NCI-H2196 (cell line): ENCODE data around the gene VIPR1.
"Not testable (repeated sequence)": the region's sequence is repeated elsewhere in the genome, so short reads cannot be mapped to it uniquely, and the experiment has no call there.

Experiments used
- DNase-seq: peaks from one replicate; lab custom pipeline; 2025; ENCODE audit not compliant: unreplicated experiment; lab: John Stamatoyannopoulos, UW

The VIPR1 gene

GRCh38 chr3:42531470-42531869 is 29.0 kb downstream of the VIPR1 start:
- no peak for DNase-seq

DNA sequence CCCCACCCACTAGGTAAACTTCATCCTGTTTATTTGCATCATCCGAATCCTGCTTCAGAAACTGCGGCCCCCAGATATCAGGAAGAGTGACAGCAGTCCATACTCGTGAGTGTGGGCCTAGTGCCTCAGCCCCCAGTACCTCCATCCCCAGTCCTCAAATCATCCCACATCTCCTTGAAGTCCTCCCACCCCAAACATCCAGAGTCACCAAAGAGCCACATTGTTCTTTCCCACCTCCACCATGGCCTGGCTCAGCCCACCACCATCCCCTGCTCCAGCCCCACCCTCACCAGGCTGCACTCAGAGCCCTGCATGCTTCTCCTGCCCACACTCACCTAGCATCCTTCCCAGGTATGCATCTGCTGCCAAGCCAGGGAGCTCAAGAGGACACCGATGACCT is 29.8 kb downstream of the VIPR1 start:
- DNase-seq = no peak

DNA sequence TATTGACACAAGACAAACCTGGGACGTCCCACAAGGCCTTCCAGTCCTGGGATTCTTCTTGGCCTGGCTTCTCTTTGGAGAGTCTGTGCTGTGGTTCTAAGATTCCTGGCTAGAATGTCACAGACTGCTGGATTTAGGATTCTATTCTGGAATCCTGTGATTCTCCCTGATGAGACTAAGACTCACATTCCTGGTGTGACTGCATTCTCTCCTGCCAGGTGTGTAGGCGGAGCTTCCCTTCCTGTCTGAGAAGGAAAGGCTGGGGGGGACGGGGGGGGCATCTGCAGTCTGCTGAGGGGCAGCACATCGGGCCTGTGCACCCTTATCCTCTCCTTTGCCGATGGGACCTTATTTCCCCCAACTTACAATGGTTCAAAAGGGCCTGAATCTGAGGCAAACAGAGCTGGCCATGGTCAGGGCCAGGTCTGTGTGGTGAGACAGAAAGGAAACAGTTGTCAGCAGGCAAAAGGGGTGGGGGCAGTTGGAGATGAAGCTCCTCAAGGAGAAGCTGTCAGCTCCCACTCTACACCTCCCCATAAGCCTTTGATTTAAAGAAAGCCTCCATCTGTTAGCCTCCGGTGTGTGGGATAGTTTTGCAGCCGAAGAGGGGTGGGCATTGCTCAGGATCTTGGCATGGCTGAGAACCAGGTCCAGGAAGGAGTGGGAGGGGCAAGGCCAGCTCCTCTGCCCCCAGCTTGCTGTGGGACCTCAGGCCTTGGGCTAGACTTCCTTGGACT is 30.9 kb downstream of the VIPR1 start:
- no peak for DNase-seq

- peak; percentile 4 for DNase-seq
Observed at GRCh38 chr3:42535981-42536784, 33.7 kb downstream of the VIPR1 start.

DNA sequence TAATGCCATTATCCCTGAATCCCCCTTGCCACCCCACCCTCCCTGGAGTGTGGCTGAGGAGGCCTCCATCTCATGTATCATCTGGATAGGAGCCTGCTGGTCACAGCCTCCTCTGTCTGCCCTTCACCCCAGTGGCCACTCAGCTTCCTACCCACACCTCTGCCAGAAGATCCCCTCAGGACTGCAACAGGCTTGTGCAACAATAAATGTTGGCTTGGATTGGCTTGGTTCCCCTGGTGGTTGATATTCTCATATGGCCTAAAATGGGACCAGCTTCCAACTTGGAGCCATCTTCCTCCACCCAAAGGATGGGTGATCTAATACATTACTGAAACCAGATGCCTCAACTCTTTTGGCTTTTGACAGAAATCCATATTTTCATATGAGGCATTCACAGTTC is 34.9 kb downstream of the VIPR1 start:
- no peak for DNase-seq

DNA sequence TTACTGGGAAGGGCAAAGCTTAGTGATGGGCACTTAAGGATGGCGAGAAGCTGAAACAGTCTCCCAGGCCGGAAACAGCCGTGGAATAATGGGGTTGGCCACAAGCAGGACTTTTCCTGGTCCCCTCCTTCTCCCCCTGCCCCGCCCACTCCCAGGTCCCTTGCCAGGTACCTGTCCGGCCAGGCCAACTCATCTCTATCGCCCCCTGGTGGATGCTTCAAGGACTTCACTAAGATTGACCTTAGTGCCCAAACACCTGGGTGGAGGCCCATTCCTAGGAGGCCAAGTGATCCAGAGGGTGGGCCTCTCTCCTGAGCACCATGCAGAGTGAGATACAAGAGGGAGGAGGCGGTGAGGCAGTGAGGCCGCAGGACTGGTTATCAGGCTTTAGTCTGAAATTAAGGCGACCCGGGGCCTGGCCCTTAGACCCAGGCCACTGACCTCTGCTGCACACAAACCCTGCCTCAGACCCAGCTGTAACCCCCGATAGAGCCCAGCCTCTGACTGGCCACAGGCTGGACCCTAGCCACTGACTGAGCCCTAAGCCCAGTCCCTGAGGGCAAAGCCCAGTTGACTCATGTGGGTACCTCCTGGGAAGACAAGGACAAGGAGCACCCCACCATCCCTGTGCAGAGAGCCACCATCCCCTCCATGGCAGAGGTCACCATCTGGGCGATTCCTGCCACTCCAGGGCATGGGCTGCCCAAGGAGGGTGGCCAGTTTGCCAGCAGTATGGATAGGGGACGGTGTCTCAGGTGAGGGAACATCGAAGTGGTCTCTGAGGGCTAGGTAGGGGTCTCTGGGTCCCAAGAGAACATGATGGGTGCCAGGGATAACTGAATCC is 37.6 kb downstream of the VIPR1 start:
- peak; percentile 15 for DNase-seq

- no peak for DNase-seq
Observed at GRCh38 chr3:42541079-42541478, 38.6 kb downstream of the VIPR1 start.

DNA sequence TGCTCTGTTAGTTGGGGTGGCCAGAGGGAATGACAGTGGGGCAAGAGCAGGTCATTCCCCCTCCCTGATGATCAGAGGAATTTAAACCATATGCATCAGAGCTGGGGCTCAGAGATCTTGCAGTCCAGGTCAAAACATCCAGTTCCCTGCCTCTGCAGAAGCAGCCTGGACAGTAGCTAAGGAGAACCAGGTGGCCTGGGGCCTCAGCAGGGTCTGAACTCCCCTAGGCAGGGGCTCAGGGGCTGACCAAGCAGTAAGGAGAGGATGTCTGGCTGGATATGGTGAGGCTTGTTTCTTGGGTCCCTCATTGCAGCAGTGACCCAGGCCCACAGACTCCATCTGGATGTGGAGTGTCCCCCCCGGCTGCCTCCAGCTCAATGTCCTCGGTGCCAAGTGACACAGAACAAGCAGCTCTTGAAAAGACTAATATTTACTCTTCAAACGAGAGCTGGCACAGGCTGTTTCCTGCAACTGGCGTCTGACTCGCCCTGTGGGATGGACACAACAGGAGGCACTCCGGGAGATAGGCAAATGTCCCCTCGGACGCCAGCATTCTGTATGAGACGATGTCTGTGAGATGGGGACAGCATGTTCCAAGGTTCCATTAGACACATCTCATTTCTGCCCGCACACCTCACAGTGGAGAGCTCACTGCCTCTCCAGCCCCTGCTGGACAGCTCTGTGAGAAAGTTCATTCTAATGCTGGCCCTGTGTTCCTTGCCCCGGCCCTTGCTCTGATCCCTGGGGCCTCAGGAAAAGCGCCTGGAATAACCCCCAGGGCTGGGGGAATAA is 42.2 kb downstream of the VIPR1 start:
- DNase-seq = peak; percentile 71

- DNase-seq = no peak
Observed at GRCh38 chr3:42545284-42545900, 42.9 kb downstream of the VIPR1 start.

- DNase-seq = no peak
Observed at GRCh38 chr3:42546691-42547213, 44.3 kb downstream of the VIPR1 start.

DNA sequence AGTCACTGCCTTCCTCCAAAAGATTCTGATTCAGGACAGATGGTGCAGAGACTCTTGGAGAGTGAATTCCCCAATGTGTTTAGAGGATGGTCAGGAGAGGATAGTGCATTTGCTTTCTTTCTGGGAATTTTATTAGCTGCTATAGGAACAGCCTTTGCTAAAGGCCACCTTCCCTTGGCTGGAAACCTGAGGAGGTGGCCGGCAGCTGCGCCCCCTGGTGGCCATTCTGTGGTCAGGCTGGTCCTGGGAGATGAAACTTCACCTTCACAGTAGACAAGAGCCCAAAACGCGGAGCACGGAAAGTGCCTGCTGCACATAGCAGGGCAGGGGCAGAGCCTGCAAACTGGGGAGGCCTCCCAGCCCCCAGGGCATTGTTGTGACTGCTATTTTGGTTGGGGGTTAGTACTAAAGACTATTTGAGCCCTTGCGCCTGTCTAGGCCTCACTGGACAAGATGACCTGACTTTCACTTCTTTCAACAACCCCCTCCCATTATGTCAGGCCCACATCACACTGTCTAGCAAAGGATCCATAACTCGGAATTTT is 45.0 kb downstream of the VIPR1 start:
- DNase-seq = peak; percentile 49

- no peak for DNase-seq
Observed at GRCh38 chr3:42549131-42549530, 46.7 kb downstream of the VIPR1 start.

DNA sequence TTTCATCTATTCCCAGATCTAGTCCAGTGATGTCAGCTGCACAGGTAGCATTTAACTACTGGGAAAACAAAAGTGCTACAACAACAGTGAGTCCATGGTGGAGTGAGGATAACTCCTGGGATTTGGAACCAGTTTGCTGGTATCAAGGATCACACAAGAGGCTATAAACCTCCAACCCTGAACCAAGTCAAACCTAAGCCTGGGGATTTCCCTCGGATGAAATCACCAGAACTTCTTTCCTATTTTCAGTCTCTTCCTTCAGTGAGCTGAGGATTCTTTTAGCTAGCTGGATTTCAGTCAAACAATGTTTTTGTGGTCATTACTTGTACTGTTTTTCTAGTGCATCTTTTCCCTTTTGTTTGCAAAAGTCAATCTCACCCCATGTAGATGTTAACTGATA is 47.8 kb downstream of the VIPR1 start:
- no peak for DNase-seq

DNA sequence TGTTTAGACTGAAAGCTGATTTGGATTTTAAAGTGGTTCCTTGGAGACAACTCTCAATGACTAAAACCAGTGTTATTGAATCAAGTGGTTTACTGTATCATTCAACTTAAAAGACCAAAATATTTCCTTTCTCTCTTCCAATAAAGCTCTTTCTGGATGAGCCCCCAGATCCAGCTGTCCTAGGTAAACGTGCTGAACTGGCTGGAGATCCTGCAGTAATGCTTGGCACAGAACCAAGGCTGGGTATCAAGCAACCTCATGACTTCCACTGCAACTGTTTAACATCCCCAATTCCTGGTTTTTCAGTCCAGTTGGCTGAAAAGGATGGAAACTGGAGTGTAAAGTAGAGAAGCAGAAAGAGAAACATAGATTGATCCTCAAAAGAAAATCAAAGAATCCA is 50.4 kb downstream of the VIPR1 start:
- no peak for DNase-seq

DNA sequence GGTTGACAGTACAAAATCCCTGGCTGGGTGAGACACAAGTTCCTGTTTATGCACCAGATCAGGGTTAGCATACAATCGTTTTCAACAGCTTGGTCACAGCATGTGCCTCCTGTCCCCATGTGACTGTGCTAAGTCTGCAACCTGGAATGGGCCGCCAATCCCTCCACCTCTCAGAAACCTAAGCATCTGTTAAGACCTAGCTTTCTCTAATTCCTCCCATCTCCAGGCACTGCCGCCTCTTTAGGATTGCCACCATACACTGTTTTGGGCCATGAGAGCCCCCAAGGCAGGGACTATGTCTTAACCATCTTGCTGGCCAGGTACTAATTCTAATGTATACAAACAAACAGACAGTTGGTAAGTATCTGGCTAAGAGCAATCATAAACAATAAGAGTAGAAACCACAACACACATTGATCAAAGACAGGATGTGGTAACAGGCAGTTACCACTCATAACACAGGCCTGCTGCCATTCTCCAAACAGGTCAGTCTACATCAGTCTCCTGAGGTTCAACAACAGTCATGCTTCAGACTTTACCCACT is 53.7 kb downstream of the VIPR1 start:
- DNase-seq = no peak

DNA sequence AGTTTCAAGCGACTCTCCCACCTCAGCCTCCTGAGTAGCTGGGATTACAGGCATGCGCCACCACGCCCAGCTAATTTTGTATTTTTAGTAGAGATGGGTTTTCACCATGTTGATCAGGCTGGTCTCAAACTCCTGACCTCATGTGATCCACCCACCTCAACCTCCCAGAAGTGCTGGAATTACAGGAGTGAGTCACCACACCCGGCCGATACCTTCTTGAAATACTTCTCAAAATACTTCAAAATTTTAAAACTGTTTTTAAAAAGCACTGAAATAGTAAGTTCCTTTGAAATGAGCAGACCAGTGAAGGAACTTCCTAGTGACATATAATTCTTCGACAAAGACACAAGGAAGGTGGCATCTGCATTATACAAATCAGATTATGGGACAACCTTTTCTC is 54.4 kb downstream of the VIPR1 start:
- DNase-seq = not testable (repeated sequence)

DNA sequence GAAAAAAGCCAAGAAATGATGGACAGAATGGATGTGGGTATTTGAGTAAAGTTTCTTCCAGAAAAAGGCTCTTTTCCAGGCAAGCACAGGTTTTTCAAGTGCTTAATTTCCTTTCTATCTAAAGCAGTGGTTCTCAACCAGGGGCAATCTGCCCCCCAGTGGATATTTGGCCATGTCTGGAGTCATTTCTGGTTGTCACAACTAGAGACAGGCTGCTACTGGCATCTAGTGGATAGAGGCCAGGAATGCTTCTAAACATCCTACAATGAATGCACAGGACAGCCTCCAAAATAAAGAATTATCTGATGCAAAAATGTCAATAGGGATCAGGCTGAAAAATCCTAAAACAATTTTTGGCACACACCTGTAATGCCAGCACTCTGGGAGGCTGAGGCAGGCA is 55.4 kb downstream of the VIPR1 start:
- peak; percentile 3 for DNase-seq

DNA sequence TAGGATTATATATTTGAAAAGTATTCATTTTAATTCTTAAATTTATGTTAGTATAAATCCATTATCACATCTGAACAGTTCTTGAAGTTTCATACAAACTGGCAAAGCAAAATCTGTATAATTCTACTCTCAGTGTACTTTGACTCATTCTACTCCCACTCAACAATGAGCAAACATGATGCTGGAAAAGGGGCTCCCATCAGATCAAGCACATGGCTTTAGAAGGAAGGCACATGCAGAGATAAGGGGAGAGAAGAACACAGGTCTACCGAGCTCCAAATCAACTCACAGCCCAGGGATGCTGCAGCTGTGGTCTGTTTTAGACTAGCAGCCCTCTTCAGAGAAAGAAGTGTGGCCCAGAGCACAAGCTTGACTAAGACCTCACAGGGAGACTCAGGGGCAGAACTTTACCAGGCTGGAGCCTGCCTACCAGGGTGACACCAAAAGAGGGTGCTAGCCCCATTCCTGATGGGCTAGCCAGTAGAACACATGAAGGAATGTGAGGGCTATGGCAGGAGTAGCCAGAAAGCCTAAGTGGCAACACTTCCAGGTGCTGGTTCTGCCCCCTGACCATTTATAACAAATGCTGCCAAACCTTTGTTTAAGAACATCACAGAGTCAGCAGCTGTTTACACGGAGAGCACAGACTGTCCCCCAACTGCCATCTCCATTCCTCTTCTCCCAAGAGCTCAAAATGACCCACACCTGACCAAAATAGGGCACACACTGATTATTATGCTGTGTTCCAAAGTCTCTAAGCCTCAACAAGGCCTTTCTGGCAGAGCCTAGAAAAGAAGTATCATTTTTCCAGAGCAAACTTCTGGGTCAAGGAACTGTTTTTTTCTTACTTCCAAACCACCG is 59.8 kb downstream of the VIPR1 start:
- DNase-seq = no peak
